Measurements from ENCODE around the gene NSG2.
"Not testable (repeated sequence)": the region's sequence is repeated elsewhere in the genome, so short reads cannot be mapped to it uniquely, and the experiment has no call there.

NSG2 gene

DNA sequence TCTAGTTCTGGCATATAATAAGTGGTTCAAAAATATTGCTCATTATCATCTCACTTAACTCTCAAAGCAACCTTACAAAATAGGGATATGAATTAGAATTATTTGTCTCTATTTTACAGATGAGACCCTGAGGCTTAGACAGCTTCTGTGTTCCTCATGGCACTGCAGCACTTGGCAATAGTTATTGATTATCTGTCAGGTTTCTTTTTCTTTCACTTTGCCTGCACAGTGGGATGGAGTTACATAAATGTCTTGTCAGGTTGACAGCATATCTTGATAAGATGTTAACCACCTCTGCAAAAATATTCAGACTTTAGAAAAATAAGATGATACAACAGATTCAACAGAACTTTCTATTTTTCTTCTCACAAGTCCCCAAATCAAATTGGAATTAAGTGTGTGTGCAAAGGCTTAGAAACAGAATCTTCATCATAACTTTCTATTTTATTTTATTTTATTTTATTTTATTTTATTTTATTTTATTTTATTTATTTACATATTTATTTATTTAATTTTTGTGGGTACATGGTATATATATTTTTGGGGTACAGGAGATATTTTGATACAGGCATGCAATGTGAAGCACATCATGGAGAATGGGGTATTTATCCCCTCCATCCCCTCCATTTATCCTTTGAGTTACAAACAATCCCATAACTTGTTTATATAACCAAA is 17.7 kb downstream of the NSG2 start:
- no peak for FAIRE-seq

DNA sequence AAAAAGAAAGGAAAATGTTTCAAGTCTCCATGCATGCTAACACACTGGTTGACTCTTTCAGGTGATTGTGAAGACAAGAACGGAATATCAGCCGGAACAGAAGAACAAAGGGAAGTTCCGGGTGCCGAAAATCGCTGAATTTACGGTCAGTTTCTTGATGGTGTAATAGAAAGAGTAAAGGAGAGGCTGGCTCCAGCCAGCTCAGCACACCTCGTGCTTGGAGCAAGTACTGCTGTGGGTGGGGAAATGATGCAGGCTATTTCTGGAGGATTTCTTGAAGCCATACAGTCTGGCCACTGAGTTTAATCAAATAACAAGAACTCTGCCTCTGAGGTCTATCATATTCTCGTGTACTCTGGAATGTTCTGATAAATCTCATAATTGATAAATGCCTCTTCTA is 18.7 kb downstream of the NSG2 start:
- FAIRE-seq = no peak

DNA sequence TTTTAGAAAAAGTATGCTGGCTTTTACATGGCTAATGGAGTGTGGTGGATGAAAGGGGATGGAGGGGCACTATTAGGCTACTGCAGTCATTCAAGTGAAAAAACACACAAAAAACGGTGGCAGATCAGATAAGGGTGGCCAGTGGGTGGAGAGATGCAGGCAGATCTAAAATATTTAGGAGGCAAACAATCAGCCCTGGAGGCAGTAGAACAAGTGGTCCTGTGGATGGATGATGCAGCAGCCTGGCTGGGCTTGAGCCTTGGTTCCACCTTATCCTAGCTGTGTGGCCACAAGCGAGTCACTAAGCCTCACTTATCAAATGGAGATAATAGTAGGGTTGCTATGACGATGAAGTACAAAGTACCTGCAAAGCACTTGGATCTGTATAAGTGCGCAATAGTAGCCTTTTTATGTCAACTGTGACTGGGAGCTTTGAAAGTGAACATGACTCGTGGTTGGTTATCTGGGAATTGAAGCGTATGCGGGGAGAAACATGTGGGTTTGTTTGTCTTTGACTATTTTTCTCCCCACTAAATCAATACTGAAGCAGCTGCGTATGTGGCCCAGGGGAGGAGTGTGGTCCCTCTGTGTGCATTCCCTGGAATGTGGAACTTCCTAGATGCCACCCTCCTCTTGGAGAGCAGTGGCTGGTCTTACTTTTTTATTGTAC is 20.2 kb downstream of the NSG2 start:
- no peak for FAIRE-seq

DNA sequence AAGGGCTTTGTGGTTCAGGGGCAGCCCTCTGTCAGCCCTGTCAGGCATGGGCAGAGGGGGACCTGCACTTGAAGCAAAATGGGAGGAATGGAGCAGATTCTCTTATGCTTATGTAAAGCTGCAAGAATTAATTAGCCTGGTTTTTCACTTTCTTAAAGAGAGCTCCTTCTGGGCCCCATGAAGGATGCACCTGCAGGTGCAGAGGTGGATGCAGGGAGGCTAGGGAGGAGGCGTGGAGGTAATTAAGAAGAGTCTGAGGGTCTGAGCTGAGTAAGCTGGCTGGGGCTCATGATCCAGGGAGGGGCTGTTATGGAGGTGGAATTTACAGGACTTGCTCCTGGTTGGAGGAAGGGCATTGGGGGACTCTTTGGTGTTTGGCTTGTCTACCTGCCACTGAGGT is 22.0 kb downstream of the NSG2 start:
- FAIRE-seq = no peak

DNA sequence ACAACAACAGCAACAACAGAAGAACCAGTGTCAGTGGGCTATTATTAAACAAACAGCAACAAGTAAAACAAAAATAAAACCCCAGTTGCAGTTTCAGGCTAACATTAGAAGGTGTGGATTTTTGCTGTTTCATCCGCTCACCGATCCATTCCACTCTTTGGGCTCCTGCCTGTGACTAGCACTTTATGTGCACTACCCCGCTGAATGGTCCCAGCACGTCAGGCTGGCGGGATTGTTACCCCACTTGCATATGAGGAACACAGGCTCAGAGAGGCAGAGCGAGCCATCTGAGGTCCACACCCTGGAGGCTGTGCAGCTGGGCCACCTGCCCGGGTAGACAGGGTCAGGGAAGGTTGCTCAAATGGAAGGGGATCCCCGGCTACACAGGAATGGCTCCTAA is 26.0 kb downstream of the NSG2 start:
- FAIRE-seq = no peak

DNA sequence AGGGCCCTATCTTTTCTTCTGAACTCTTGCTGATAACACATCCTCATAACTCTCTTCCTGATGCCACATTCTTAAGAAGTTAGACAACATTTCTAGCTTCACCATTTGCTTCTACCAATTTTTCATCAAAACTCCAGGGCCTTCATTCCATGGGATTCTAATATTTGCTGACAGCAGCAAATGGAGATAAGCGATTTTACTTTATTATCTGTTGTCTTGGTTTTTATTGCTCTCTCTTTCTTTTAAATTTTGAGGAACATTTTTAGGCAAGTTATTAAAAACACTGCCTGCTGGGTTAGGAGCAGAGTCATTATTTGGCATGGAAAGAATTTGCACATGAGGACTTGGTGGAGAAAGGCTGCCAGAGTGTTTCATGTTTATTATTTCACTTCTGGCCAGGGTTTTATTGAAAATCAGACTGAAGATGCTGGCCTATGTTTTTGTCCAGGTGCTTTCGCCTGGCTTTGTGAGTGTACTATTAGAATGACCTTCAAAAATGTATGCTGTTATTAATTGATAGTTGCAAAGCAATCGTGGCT is 27.7 kb downstream of the NSG2 start:
- no peak for FAIRE-seq

DNA sequence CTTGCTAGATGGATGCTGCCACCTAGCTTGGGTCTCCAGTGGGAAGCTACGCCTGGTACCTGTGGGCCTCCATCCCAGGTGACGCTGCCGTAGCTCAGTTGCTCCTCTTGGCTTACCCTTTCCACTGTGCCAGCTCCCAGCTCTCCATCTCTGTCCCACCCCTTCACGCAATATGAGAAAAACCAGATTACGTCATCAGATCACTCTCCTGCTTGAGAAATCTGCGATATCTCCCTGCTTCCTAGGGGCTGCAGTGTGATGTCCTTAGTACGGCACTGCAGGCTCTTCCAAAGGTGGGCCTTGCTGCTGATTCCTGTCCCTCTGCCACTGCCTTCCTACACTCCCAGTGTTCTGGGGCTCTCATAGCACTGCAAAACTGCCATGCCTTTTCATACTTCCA is 28.9 kb downstream of the NSG2 start:
- FAIRE-seq = no peak

DNA sequence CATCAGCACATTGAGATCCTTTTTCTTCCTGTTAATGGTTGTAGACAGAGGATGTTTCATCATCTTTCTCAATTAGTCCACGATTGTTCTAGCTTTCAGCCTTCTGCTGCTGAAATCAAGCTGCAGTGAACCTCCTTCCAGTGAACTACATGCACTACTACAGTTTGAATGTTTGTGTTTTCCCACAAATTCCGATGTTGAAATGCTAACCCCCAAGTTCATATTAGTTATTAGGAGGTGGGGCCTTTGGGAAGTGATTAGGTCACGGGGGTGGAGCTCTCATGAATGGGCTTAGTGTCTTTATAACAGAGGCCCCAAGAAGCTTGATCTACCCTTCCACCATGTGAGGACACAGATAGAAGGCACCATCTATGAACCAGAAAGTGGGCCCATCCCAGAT is 32.9 kb downstream of the NSG2 start:
- no peak for FAIRE-seq

DNA sequence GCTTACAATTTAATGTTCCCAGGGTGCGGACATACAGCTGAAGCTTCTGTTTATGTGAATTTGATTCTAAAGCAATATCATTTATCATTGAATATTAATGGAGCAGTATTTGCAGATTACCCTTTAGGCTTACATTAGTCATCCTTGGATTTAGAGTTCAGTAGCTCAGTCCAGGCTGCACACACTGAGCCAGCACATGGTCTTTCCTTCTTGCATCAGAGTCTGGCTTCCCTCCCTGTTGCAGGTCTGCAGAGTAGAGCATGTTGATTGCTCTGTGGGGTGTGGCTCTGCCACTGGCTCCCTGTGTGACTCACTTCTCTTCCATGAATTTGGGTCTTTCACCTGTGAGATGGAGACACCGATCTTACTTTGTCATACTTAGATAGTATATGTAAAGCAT is 36.8 kb downstream of the NSG2 start:
- no peak for FAIRE-seq

DNA sequence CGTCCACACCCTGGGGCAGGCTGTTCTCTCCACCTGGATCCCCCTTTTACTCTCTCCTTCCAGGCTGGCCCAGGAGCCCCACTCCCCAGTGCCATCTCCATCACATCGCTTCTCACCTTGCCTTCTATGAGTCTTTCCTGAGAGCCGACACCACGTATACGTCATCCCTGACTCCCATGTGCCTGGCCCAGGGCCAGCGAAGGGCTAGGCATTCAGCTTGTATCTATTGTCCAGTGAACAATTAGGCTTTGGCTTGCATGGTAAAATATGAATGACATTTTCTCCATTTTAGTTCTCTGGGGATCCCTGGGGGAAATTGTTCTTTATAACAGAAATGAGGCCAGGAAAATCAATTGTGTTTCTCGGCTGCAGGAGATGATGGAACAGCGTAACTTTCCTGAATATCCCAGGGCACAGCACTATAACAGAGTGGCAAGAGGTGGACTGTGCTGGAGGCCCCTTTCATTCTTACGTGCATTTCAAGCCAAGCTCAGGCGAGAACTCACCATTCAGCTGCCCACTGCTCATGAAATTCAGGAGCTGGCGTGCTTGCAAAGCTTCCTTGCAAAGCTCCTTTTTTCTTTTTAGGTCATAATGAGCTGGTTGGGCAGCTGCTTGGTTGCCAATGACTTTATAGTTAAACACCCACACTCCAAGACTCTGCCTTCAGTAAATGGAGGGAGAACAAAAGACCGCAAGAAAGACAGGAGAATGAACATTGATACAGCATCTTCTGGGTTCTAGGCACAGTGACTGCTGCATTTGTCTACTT is 37.7 kb downstream of the NSG2 start:
- no peak for FAIRE-seq

DNA sequence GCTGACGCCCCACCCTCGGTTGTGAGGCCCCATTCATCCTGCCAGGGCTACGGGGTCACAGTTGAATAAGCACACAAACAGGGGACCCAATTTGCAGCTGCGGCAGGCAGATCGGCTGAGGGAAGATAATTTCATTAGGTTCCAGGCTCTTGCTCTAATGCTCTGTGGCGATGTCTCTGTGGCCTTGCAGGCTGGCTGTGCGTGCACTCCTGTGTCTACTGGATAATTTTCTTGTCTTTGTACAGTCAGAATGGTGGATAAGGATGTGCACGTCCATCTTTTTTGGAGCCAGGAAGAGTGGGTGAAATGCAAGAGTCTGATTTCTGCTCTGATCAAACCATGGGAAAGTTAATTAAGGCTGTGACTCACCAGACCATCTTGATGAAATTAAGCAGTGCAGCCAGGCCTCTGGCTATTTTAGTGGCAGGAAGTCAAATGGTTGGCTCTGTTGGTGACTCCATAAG is 39.2 kb downstream of the NSG2 start:
- no peak for FAIRE-seq

DNA sequence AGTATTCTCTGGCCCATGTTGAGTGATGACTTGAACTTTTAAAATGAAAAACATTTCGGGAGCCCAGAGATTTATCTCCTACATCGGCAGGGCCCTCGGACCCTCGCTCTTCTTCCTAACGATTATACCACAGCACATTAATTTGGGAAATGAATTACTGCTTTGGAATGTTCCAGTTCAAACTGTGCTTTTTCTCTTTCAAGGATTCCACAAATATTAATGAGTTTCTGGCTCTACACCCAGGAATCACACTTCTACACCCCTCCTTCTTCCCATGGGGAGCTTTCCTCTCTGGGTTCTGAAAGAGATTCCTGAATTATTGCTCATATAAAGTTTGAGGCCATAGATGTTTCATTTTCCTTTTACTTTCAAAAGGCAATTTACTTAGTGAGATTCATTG is 41.2 kb downstream of the NSG2 start:
- FAIRE-seq = no peak

DNA sequence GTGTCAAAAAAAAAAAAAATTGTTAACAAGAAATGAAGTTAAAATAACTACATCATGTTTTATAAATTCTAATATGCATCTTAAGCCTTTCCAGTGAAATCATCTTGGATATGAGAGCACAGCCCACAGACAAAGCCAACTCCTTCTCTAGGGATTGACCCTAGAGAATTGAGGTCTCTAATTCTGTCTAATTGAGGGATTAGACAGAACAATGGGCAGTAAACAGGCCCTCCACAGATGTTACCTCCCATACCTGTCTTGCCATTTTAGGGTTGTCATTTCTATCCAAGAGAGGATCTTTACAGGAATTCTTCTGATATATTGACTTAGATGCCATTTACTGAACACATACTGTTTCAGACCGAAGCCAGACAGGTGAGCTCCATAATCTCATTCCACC is 42.3 kb downstream of the NSG2 start:
- no peak for FAIRE-seq

DNA sequence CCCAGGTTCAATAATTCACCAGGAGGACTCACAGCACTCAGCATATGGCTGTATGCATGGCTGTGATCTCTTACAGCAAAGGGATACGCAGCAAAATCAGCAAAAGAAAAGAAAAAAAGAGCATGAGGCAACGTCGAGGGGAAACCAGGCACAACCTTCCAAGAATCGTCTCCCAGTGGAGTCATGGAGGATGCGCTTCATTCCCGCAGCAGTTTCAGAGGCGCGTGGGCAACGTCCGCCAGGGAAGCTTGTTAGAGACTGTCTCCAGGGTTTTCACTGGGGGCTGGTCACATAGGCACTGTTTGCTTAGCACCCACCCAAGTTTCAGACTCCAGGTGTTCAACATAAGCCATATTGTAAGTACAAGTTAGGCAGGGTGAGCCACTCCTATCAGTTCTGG is 44.6 kb downstream of the NSG2 start:
- FAIRE-seq = no peak

DNA sequence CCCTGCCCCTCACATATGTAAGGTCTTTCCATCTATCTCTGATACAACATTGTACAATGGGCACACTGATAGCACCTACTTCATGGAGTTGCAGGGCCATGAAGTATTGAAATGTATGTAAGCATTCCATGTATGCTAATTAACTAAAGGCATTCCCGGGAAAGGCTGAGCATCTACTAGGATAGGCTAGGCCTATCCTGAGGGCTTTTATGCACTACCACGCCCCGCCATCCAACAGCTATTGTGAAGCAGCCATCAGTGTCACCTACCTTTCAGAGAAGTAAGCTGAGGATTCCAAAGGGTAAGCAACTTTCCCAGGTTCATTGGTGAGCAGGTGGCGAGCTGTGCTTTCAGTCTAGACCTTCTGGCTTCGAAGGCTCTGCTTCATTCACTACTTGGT is 47.6 kb downstream of the NSG2 start:
- no peak for FAIRE-seq

DNA sequence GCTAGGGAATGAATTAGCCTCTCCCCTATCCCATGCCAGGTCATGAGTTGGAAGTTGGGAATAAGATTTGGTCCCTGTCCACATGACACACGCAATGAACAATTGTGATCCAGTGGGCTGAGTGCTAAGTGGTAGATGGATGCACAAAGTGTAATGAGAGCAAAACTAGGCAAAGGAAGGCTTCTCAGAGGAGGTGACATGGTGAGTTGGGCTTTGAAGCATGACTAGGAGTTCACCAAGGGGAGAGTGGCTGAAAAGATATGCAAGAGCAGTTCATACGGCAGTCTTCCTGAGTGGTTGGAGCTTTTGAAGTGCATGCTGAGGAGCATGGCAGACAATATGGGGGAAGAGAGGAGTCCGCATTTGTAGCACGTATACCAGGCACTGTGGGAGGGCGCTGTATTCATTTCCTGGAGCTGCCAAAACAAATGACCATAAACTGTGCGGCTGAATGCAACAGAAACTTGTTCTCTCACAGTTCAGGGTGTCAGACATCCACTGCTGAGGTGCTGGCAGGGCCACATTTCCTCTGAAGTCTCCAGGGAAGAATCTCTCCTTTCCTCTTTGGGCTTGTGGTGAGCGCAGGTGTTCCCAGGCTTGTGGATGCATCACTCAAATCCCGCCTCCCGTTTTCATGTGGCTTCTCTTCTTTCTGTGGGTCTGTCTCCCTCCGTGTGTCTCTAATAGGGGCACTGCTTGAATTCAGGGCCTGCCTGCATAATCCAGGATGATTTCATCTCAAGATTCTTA is 49.5 kb downstream of the NSG2 start:
- FAIRE-seq = no peak

DNA sequence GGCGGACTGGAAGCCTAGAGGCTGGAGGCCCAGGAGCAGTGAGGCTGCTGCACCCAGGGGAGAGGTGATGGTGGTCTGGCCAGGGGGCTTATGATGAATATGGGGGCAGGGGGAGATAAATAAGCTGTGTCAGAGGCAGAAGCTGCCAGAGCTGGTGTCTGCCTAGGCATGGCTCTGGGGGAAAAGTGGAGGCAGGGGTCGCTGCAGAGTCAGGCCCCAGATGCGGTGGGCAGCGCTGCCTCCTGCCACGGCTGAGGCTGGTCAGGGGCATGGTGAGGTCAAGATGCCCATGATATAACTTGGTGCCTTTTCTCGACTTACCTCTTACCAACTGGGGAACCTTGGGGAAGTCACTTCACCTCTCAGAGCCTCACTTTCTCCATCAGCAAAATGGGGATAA is 51.1 kb downstream of the NSG2 start:
- FAIRE-seq = no peak

DNA sequence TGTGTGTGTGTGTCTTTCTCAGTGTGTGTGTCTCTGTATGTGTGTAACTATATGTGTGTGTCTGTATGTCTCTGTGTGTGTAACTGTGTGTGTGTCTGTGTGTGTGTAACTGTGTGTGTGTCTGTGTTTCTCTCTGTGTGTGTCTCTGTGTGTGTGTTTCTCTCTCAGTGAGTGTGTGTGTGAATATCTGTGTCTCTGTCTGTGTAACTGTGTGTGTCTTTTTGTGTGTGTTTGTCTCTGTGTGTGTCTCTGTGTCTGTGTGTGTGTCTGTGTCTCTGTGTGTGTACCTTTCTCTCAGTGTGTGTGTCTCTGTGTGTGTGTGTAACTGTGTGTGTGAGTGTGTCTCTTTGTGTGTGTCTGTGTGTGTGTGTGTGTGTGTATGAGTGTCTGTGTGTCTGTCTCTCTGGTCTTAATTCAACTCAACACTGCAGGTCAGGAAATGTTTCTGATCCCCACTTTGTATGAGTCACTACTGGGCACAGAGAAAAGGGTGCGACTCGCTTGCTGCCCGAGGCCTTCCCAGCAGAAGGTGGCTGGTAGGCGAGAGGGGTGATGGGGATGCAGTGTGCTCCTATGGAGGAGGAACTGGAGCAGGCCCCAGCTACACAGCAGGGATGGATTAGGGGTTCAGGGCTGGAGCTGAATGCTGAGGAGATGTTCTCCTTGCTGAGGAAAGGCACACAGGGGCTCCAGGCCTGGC is 52.1 kb downstream of the NSG2 start:
- no peak for FAIRE-seq

DNA sequence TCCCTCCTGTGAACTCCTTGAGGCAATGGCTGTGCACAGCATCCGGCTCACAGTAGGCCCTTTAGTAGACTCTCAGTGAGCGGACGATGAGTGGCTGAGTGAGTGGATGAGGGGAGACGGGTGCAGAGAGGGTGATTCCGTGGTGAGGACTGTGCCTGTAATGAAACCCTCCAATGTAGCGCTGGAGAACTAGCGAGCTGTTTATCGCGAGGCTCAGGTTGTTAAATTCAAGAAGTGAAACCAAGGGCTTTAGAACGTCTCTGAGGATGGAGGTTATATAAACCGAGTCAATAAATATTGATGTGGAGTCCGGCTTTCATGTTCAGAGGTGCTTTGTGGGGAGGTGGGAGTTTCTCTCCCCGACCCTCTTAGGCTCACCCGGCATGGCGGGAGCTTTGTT is 53.2 kb downstream of the NSG2 start:
- FAIRE-seq = no peak

DNA sequence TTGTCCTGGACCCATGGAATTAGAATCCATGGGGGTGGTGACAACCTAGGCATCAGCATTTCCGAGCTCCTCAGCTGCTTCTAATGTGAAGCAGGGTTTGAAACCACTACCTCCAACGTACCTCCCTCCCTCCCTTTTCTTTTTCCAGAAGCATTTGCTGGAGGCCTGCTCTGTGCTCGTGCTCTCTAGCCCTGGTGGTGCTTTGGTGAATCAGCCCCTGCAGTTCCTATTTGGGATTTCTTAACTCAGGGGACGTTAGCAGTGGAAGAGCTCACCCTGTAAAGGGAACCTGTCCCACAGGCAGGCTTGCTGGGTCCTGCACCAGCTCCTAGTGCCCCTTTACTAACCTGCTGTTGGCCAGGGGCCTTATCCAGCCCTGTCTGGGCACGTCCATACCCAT is 55.0 kb downstream of the NSG2 start:
- FAIRE-seq = no peak

DNA sequence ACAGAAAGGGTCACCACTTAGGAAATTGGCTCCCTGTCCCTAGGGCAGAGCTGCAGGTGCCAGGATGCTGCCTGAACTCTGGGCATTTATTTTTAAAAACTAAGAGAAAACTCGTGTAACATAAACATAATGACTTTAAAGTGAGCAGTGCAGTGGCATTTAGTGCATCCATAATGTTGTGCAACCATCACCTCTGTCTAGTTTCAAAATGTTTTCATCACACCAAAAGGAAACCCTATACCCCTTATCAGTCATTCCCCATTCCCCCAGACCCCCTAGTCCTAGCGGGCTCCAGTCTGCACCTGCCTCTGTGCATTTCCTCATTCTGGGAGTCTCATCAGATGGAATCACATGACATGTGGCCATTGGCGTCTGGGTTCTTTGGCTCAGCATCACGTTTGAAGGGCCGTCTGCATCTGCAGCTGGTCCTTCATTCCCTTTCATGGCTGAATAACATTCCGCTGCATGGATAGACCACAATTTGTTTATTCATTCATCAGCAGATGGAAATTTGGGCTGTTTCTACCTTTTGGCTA is 55.8 kb downstream of the NSG2 start:
- FAIRE-seq = no peak

DNA sequence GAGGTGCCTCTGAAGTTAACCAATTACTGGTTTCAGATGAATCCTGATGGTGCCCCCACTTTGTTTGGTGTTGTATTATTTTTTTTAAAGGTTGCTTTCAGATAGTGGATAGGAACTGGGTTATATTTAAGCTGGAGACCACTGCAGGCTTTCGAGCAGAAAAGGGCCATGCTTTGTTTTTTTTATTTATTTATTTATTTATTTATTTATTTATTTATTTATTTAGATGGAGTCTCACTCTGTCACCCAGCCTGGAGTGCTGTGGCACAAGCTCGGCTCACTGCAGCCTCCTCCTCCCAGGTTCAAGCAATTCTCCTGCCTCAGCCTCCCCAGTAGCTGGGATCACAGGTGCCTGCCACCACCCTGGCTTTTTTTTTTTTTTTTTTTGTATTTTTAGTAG is 57.1 kb downstream of the NSG2 start:
- FAIRE-seq = not testable (repeated sequence)
